GM12875 (cell line): ENCODE data around the gene PAPOLG.

ENCODE experiments used
- H3K4me3 ChIP-seq: one replicate; pipeline ENCODE4 v1.5.1; 2011; ENCODE audit warnings: low read depth, low read length, control low read depth
- CTCF ChIP-seq: IDR thresholded peaks from 2 replicates; pipeline ENCODE4 v1.5.1; 2011; ENCODE audit warnings: low read depth, mild to moderate bottlenecking, control low read depth, inconsistent platforms, low read length, moderate library complexity, borderline replicate concordance; ENCODE audit not compliant: insufficient read depth

PAPOLG gene

DNA sequence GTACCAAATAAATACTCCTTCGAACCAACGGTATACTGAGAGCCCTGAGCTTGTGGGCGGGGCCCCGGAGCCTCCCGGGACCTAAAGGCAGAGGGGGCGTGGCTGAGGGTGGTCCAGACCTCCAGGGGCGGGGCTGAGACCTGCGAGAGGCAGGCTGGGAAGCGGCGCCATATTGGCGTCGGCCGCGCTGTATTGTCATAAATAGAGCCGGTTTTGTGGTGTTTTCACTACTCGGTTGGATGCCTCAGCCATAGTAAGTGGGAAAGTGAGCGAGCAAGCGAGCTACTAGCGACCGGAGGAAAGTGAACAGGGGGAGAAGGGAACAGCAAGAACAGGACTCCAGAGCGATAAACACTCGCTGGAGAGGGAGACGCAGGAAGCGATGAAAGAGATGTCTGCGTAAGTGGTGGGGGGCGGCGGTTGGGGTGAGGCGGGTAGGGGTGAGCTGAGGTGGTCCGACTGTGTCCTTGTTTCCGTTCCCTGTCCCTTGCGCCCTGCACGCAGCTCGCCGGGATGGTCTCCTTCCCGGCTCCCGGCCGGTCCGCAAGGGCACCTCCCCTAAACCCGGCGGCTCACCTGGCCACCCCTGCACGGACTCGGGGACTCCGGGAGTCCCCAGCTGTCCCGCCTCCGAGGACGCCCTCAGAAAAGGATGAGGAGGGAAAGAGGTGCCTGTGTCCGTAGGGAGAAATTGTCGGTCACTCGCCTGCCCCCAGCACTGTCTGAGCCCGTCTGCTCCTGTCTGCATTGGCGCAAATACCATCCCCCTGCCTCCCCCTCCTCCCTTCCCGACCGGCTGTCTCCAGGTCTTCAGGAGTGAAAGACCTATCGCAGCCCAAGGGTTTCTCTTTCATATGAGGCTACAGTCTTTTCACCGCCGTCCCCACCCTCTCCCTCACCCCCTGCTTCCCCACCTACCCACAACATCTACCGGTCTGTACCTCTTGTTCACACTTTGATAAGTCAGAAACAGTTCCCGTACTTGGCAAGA, at the start of gene PAPOLG:
PAPOLG (plus strand) TSS at position 172 of the 991 bp plus-strand sequence; CDS start at position 383, 211 bp downstream.
- TF ChIP-seq CTCF, result no peak
- H3K4me3 ChIP-seq, result peak within 1 kb of the TSS; percentile 66

DNA sequence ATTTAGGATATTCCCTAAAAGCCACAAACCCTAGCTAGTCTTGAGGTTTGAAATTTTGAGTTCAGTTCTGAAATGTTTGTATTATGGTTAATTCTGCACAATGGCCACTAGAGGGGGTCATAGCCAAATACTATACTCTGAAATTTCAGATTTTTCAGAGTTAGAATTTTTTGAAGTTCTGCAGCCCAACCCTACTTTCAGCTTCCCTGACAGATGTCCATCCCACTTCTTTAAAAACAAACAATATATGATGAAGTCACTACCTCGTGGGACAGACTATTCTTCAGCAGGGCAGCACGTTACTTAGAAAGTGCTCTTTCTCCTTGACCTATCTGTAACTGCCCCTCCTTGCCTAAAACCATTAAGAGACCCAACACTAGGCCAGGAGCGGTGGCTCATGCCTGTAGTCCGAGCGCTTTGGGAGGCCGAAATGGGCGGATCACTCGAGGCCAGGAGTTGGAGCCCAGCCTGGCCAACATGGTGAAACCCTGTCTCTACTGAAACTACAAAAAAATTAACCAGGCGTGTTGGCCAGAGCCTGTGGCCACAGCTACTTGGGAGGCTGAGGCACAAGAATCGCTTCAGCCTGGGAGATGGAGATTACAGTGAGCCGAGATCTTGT, 48.2 kb upstream of the PAPOLG start:
- peak; percentile 49; the same call in 1 of the 2 replicates for TF ChIP-seq CTCF
- H3K4me3 ChIP-seq, result no peak overlapping the region

DNA sequence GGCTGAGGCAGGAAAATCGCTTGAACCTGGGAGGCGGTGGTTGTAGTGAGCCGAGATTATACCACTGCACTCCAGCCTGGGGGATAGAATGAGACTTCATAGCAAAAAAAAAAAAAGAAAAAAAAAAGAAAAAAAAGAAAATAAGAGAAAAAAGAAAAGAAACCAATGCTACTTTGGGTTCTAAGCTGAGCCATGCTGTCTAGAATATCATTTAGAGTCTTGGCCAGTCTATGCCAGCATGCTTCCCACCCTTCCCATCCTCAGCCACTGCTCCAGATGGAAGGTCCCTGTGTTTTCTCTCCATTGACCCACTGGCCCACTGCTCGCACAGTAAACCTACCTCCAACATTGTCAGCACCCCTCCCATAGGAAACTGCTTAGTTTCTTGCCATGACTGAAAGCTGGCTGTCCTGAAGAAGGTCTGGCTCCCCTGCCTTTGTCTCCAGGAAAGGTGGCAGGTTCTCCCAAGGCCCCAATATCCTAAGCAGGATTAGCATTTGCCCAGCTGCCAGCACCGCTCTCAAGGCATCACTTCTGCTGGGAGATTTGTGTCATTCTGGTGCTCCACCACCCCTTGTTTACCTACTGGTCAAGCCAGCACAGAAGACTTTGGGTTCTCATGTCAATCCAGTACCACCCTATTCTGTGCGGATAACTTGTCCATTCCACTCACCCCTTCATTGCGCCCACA, 47.3 kb upstream of the PAPOLG start:
- H3K4me3 ChIP-seq, result no peak overlapping the region
- TF ChIP-seq CTCF, result no peak

DNA sequence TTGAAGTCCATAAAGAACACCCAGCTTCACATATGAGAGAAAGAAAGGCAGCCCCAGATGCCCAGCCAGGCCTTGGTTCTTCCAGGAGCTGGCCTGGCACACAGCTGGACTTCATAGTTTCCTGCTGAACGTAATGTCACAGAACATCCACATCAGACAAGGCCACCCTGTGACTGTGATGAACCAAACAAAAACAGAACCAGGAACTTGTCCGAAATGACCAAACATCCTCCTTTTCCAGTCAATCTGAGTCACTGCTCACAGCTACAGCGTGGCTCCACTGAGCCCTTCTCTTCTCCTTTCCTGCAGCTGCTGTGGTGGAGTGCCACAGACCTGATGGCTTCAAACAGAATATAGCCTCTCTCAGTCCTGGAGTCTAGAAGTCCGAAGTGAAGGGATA, 45.4 kb upstream of the PAPOLG start:
- no peak for TF ChIP-seq CTCF
- H3K4me3 ChIP-seq, result no peak overlapping the region

GRCh38 chr2:60715561-60715960, 40.5 kb upstream of the PAPOLG start:
- TF ChIP-seq CTCF, result no peak
- H3K4me3 ChIP-seq, result no peak overlapping the region

- no peak for TF ChIP-seq CTCF
- no peak overlapping the region for H3K4me3 ChIP-seq
These were observed 38.4 kb upstream of the PAPOLG start for GRCh38 chr2:60717691-60718090.
